GM20000 (cell line): Measurements from ENCODE around the gene STK40.

Experiments used
- DNase-seq: peaks from one replicate; pipeline ENCODE4 v3.0.0; 2012; ENCODE audit warnings: low spot score
- CTCF ChIP-seq: IDR thresholded peaks from 2 replicates; pipeline ENCODE4 v1.5.1; 2012; ENCODE audit warnings: mild to moderate bottlenecking, control low read depth; ENCODE audit errors: extremely low read depth, missing control alignments

Gene STK40

GRCh38 chr1:36382669-36383068, 3.1 kb downstream of the STK40 start:
- TF ChIP-seq CTCF: no peak
- DNase-seq: no peak

- DNase-seq: no peak
- TF ChIP-seq CTCF: no peak
Observed at GRCh38 chr1:36382231-36382630, 3.5 kb downstream of the STK40 start.

- TF ChIP-seq CTCF: no peak
Observed at GRCh38 chr1:36381405-36381804, 4.3 kb downstream of the STK40 start.

GRCh38 chr1:36380782-36381181, 4.9 kb downstream of the STK40 start:
- TF ChIP-seq CTCF: no peak
- DNase-seq: no peak

More at GRCh38 chr1:36381405-36381804, 4.3 kb downstream of the STK40 start:
- no peak for DNase-seq

GRCh38 chr1:36380143-36380619, 5.5 kb downstream of the STK40 start:
- TF ChIP-seq CTCF: no peak
- no peak for DNase-seq

GRCh38 chr1:36377791-36378492, 7.8 kb downstream of the STK40 start:
- no peak for DNase-seq
- TF ChIP-seq CTCF: no peak

GRCh38 chr1:36372617-36373016, 13.1 kb downstream of the STK40 start:
- no peak for DNase-seq
- no peak for TF ChIP-seq CTCF
